NCI-H82 treated with DMSO at 0.1 percent for 48 hours (cell line): Measurements from ENCODE around the gene ERN2.
"Not testable (repeated sequence)": the region's sequence is repeated elsewhere in the genome, so short reads cannot be mapped to it uniquely, and the experiment has no call there.

Experiments
- DNase-seq: peaks from one replicate; lab custom pipeline; 2025; ENCODE audit not compliant: unreplicated experiment; lab: John Stamatoyannopoulos, UW

The ERN2 gene

DNA sequence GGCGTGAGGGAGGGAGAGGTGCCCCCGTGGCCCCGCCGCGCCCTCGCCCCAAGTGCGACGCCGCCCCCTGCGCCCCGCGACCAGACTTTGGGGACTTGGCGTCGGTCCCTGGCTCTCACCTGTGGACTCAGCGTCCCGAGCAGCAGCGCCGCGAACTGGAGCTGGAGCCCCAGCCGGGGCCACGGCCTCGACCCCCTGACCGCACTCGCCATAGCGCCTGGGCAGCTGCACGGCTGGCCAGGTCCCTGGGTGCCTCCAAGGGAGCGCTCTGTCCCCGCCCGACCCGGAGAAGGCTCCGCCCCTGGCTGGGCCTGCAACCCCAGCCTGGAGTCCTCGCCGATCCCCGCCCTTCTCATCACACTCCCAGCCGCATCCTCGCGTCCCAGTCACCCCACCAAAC lies at the start of gene ERN2:
ERN2 (minus strand) TSS at position 247 of the 400 bp plus-strand sequence; CDS start at position 212, 35 bp downstream.
- DNase-seq, result no peak

DNA sequence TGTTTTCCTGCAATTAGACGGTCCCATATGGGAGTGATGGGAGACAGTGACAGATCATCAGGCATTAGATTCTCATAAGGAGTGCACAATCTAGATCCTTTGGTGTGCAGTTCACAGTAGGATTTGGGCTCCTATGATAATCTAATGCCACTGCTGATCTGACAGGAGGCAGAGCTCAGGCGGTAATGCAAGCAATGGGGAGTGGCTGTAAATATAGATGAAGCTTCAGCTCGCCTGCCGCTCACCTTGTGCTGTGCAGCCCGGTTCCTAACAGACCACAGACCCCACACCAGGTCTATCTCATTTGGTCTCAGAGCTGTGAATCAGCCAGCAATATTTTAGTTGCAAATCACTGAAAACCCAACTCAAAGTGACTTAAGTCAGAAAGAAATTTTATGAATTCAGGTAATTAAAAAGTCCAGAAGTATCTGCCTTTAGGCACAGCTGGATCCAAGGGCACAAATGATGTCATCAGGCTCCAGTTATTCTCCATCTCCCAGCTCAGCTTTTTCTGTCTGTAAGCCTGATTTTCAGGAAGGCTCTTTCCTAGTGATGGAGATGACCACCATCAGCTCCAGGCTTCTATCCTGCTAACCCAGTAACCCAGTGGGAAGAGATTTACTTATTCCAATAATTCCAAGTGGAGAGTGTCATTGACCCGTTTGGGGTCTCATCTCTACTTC lies 45.1 kb upstream of the ERN2 start:
- no peak for DNase-seq

DNA sequence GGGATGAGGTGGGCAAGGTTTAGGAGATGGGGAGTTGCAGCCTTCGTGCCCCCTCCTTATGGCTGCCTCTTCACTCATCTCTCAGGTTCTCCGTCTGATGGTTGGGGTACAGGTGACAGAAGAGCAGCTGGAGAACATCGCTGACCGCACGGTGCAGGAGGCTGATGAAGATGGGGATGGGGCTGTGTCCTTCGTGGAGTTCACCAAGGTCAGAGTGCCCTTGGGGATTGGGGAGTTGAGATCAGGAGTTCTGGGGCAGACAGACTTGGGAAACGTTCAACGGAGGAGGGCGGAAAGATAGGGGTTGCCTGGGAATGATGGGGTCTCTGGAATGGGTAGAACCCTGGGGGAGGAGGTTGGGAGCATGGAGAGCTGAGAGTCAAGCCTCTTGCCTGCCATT lies 44.1 kb upstream of the ERN2 start:
- DNase-seq, result no peak

DNA sequence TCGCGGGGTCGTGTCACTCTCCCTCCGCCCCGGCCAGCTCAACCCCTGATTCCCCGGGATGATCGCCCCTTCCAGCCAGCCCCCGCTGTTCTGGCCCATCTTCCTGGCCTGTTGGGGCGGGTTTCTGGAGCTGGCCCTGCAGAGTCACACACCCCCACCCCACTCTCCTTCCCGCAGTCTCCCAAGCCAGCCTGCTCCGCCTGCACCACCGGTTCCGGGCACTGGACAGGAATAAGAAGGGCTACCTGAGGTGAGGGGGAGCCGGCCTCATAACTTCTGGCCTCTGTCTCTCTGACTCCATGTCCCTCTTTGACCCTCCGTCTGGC lies 42.4 kb upstream of the ERN2 start:
- no peak for DNase-seq

DNA sequence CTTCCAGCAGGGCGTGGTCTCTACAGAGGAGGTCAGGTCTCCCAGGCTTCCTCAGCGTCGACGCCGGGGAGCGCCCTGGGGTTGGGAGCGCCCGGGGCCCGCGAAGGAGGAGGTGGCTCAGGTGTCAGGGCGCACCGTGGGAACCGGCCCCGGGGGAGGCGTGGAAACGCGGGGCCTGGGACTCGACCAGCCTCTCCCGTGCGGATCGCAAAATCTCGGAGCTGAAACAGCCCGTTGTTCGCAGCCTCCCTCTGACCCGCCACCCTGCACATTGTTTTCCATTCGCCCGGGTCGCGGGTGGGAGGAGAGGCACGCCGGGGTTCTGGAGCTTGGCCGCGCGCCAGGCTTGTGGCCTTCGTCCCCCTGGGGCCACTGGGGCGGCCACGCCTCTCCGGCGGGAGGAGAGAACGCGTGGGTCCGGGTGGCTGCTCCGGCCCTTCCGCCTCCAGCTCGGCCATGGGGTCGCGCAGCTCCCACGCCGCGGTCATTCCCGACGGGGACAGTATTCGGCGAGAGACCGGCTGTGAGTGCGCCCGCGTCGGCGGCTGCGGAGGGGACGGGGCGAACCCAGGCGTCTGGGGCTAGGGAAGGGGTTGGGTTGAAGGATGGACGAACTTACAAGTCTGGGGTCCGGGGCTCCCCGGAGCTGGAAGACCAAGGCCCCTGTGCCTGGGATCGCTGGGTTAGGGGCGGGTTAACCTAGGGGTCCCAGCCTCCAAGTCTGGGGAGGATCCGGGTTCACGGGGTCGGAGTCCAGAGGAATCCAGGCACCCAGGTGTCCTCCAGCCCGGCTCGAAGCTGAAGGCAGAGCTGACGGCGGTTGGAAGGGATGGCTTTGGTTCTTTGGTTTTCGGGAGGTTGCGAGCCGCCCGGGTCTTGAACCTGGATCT lies 41.8 kb upstream of the ERN2 start, which contains the start of gene CHP2:
CHP2 (plus strand) TSS at position 433 of the 890 bp plus-strand sequence; CDS start at position 457, 24 bp downstream.
- no peak for DNase-seq

DNA sequence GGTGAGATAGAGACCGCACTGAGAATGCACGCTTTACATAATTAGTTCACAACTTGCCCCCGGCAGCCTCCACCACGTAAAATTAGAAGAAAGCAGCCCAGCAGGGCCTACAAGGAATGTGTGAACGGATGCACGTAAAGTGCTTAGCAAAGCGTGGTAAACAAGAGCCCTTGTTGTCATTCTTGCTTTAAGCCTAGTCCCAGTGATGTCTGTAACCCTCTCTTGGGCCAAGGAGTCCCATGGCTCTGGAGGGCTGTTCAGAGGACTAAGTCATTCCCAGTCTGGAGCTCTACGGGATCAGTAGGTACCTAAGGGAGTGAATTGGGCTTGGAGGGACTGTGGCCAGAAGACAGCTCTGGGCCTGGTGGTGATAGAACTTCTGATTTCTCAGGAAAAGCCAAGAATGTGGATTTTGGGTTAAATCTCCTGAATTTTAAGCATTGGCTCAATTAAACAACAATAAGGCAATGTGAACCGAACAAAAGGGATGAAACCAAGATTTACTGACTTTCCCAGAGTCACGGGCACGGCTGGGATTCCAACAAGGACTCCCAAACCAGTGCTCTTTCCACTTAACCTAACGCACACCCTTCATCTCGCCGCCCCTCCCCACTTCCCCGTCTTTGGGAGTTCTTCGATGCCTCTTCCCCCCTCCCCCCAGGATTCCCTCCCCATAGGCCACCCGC lies 41.0 kb upstream of the ERN2 start:
- no peak for DNase-seq

DNA sequence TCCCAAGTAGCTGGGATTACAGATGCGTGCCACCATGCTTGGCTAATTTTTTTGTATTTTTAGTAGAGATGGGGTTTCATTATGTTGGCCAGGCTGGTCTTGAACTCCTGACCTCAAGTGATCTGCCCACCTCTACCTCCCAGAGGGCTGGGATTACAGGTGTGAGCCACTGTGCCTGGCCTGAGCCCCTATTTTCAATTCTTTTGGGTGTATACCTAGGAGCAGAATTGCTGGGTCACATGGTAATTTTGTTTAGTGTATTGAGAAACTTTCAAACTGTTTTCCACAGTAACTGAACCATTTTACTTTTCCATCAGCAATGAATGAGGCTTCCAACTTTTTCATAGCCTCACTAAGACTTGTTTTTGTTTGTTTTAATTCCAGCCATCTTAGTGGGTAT lies 38.0 kb upstream of the ERN2 start:
- DNase-seq, result not testable (repeated sequence)

DNA sequence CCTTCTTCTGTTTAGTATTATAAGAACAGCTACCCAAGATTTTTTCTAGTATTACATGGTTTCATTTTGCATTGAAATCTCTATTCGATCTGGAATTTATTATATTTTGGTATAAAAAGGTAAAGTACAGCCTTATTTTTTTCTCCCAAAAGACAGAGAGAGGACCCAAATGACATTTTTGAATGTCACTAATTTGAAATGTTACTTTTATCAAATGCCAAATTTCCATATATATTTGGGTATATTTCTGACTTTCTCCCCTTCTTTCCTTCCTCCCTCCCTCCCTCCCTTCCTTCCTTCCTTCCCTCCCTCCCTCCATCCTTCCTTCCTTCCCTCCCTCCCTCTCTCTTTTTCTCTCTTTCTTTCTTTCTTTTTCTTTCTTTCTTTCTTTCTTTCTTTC lies 35.6 kb upstream of the ERN2 start:
- DNase-seq, result no peak

DNA sequence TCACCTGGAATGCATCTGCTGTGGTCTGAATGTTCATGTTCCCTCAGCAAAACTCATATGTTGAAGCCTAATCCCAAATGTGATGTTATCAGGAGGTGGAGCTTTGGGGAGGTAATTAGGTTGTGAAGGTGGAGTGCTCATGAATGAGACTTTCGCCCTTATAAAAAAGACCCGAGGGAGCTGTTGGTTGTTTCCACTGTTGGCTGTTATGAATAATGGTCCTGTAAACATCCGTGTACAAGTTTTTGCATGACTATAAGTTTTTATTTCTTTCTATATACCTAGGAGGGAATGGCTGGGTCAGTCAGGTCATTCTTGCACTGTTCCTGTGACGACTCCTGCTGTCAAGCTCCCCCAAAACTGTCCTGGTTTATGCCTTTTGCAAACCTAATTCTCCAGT lies 32.2 kb upstream of the ERN2 start:
- no peak for DNase-seq

DNA sequence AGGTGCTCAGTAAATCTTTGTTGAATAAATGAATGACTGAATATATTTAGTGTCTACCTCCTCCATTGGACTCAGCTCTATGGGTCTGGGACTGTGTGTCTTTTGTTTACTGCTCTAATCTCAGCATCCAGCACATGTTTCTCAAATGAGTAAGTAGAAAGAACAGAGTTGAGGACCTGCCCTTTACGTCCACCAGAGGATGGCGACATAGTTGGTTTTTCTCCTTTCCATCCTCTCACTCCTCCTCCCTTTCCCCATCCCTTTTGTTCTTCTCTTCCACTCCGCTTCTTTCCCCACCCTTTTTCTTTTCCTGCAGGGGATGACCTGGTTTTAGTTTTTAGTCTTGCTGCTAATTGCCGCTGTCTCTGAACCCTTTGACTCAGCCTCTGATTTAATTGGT lies 29.7 kb upstream of the ERN2 start:
- DNase-seq, result no peak

DNA sequence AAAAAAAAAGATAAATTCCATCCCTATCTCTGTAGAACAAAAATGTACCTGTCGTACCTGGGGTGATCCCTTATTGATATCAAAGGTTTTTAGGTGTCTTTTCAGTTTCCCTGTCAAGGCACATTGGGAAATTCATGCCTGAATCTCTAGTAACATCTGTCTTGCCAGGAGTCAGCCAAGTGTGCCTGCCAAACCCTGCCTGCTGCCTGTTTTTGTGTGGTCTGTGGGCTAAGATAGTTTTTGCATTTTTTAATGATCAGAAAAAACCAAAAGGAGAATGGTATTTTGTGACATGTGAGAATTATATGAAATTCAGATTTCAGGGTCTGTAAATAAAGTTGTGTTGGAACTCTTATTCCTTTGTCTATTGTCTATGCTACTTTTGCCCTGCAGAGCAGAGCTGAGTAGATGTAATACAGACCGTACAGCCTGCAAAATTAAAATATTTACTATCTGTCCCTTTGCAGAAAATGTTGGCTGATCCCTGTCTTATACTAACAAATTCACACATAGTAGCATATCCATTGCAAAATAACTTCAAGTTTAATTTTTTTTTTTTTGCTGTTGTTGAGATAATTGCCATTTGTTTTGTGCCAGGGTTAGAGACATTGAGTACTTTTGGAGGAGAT lies 28.8 kb upstream of the ERN2 start:
- DNase-seq, result no peak

DNA sequence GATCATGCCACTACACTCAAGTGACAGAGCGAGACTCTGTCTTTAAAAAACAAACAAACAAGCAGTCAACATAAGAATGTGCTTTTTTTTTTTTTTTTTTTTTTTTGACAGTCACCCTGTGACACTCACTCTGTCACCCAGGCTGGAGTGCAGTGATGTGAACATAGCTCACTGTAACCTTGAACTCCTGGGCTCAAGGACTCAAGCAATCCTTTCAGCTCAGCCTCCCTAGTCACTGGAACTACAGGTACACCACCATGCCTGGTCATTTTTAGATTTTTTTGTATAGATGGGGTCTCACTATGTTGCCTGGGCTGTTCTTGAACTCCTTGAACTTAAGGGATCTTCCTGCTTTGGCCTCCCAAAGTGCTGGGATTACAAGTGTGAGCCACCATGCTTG lies 26.5 kb upstream of the ERN2 start:
- DNase-seq, result no peak

DNA sequence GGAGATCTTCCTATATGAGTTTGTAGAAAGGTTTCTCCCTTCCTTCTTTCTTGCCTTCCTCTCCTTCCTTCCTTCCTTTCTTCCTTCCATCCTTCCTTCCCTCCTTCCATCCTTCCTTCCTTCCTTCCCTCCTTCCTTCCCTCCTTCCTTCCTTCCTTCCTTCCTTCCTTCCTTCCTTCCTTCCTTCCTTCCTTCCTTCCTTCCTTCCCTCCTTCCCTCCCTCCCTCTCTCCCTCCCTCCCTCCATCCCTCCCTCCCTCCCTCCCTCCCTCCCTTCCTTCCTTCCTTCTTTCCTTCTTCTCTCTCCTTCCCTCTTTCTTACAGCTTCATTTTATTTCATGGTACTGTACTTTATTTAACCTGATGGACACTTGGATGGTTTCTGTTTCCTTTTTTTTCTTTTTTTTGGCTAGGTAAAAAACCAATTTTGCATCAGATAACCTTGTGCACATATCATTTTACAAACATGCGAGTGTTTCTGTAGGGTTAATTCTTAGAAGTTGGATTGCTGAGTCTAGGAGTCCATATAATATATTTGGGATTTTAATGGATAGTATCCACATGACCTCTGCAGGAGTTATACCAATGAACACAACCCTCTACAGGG lies 24.5 kb upstream of the ERN2 start:
- not testable (repeated sequence) for DNase-seq

DNA sequence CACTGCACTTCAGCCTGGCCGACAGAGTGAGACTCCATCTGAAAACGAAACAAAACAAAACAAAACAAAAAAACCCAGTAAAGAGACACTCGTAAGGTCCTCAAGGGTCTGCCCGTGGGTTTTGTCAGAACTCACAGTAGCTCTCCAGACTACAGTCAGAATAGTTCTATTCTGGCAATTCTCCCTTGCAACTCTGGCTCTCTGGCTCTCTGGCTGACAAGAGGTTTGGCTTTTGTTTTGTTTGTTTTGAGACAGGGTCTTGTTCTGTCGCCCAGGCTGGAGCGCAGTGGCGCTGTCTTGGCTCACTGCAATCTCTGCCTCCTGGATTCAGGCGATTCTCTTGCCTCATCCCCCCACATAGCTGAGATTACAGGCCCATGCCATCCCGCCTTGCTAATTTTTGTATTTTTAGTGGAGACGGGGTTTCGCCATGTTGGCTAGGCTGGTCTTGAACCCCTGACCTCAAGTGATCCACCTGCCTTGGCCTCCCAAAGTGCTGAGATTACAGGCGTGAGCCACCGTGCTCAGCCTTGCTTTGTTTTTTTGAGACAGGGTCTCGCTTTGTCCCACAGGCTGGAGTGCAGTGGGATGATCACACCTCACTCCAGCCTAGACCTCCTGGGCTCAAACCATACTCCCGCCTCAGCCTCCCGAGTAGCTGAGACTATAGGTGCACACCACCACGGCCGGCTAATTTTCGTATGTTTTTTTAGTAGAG lies 21.3 kb upstream of the ERN2 start:
- no peak for DNase-seq

DNA sequence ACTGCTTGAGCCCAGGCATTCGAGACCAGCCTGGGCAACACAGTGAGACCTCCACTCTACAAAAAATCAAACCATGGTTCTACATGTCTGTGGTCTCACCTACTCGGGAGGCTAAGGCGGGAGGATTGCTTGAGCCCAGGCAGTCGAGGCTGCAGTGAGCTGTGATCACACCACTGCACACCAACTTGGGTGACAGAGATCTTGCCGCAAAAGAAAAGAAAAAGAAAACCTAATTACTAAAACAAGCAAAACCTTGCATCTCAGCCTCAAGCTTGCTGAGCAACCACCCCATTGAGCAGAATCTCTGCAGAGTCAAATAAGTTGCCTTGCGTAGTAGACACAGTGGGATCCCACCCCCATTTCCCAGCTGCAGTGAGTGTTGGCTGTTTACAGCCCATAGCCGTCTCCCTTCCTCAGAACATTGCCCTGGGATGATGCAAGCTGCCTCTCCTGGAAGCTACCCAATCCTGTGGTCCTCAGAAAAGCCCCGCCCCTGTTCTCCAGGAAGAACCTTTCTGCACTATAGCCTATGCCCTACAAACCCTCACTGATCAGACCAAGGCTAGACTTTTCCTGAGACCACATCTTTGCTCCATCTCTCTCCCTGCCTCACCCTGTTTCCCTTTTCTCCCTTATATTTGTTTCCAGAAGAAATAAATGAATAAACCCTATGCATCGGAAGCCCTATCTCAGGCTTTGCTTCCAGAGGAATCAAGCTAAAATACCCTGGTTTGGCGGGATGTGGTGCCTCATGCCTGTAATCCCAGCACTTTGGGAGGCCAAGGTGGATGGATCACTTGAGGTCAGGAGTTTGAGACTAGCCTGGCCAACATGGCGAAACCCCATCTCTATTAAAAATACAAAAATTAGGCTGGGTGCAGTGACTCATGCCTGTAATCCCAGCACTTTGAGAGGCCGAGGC lies 16.7 kb upstream of the ERN2 start:
- DNase-seq, result peak; percentile 10

DNA sequence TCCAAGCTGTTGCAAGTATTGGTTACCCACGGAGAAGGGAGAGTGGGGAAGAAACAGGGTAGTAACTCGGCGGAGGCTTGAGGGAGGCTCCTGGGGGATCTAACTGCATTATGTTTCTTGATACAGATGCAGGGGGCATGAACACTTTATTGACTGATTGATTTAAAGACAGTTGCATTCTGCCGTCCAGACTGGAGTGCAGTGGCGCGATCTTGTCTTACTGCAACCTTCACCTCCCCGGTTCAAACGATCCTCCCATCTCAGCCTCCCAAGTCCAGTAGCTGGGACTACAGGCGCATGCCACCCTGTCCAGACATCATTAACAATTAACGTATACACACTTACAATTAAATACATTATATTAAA lies 15.1 kb upstream of the ERN2 start:
- DNase-seq, result no peak

DNA sequence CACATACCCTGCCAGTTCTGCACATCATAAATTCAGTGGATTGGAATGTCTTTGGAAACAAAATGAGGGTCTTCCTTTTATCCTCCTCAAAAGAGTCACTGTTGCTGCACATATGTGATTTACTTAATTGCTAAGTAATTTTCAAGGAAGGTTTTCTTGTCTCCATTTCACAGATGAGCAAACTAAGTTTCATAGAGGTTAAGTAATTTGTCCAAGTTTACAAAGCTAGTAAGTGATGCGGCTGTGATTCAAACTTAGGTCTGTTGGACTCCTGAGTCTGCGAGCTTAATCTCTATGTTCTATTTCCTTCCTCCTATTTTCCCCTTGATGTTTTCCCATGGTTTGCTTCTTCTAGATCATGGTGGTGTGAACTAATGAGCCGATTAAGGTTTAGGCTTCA lies 13.7 kb upstream of the ERN2 start:
- no peak for DNase-seq

DNA sequence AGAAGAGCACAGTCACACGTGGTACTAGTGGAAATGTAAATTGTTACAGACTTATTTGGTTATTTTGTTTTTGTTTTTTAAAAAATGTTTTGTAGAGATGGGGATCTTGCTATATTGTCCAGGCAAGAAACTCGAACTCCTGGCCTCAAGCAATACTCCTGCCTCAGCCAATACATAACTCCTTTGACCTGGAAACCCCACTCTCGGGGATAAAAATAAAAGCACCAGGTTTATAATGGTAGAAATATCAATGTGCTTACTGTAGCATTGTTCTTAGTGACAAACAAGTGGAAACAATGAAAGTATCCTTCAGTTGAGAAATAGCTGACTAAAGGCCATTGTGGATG lies 11.7 kb upstream of the ERN2 start:
- DNase-seq, result no peak

DNA sequence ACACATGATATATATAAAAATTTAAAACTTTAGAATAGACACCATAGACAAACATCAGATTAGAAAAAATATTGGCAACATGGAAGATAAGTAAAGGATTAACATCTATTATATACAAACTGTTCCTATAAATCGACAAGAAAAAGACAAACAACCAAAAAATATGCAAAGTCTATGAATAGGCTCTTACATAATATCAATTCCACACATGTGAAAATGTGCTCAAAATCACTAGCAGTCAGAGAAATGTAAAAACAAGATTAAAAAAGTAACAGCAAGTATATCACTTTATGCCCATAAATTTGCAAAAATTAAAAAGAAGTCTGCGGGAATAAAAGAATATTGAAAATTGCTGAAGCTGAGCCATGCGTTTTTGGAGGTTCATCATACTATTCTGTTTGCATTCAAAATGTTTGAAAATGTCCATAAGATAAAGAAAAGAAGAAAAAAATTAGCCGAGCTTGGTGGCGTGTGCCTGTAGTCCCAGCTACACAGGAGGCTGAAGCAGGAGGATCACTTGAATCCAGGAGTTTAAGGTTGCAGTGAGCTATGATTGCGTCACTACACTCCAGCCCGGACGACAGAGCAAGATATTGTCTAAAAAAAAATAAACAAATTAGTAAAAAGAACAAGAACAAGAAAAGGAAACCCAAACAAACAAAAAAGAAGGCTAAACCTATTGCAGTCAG lies 11.2 kb upstream of the ERN2 start:
- DNase-seq, result no peak
